HEK293 (cell line): ENCODE results near the gene SUMO1.

ENCODE experiments used
- CTCF ChIA-PET: fragments of 350-600 bp; formaldehyde crosslinking; extraction: SDS; loops from one replicate; lab custom pipeline; 2021; ENCODE audit warnings: antibody characterized with exemption; lab: Yijun Ruan, JAX
- POLR2A ChIA-PET: fragments of 300-600 bp; formaldehyde crosslinking; extraction: SDS; loops from one replicate; lab custom pipeline; 2020; ENCODE audit warnings: antibody characterized with exemption, inconsistent platforms; lab: Yijun Ruan, JAX
- H3K27ac ChIP-seq: fragments of 200-500 bp; sonication (Bioruptor generic); 2 replicates; pipeline ENCODE4 v1.5.1; 2014; ENCODE audit warnings: low read depth, low read length, control low read depth, inconsistent platforms; ENCODE audit errors: extremely low read depth
- H3K36me3 ChIP-seq, 2 experiments: fragments of 200-500 bp in 1 of 2; sonication (Bioruptor generic) in 1 of 2; 1 replicate in 1 of 2; 2 replicates in 1 of 2; pipeline ENCODE4 v1.5.1; 2014 to 2017; ENCODE audit warnings: inconsistent platforms in 2 of 2, low read length in 2 of 2; ENCODE audit not compliant: control insufficient read depth in 2 of 2, insufficient read depth in 1 of 2
- H3K4me1 ChIP-seq: fragments of 200-500 bp; sonication (Bioruptor generic); 2 replicates; pipeline ENCODE4 v1.5.1; 2014; ENCODE audit warnings: mild to moderate bottlenecking, low read length, inconsistent platforms; ENCODE audit not compliant: control insufficient read depth, insufficient read depth
- H3K4me3 ChIP-seq: 2 replicates; pipeline ENCODE4 v1.5.1; 2011; ENCODE audit warnings: low read depth, mild to moderate bottlenecking, control low read depth, low read length, moderate library complexity
- H3K9me3 ChIP-seq: fragments of 200-500 bp; sonication (Bioruptor generic); 2 replicates; pipeline ENCODE4 v1.5.1; 2014; ENCODE audit warnings: low read depth, low read length, inconsistent platforms; ENCODE audit not compliant: control insufficient read depth, insufficient read depth
- ELK4 ChIP-seq: IDR thresholded peaks from 2 replicates; pipeline ENCODE4 v1.6.1; 2011; ENCODE audit warnings: mild to moderate bottlenecking, low read depth, low read length, borderline replicate concordance
- KLF1 ChIP-seq: fragments of 450-650 bp; formaldehyde crosslinking; IDR thresholded peaks from 2 replicates; pipeline ENCODE4 v1.5.1; 2016; ENCODE audit warnings: missing biosample characterization, missing genetic modification characterization
- KLF7 ChIP-seq: fragments of 450-650 bp; formaldehyde crosslinking; IDR thresholded peaks from 2 replicates; pipeline ENCODE4 v1.5.1; 2016; ENCODE audit warnings: missing biosample characterization, missing genetic modification characterization, borderline replicate concordance
- KLF8 ChIP-seq: fragments of 450-650 bp; formaldehyde crosslinking; IDR thresholded peaks from 2 replicates; pipeline ENCODE4 v1.5.1; 2016; ENCODE audit warnings: missing biosample characterization, missing genetic modification characterization
- MYNN ChIP-seq: fragments of 450-650 bp; formaldehyde crosslinking; IDR thresholded peaks from 2 replicates; pipeline ENCODE4 v1.5.1; 2016; ENCODE audit warnings: missing biosample characterization, missing genetic modification characterization, borderline replicate concordance
- OSR2 ChIP-seq: fragments of 450-650 bp; formaldehyde crosslinking; IDR thresholded peaks from 2 replicates; pipeline ENCODE4 v1.5.1; 2016; ENCODE audit warnings: missing biosample characterization, missing genetic modification characterization
- SALL2 ChIP-seq: fragments of 450-650 bp; formaldehyde crosslinking; IDR thresholded peaks from 2 replicates; pipeline ENCODE4 v1.5.0; 2017; ENCODE audit warnings: missing biosample characterization, mild to moderate bottlenecking, missing genetic modification characterization, borderline replicate concordance
- SP2 ChIP-seq: fragments of 450-650 bp; formaldehyde crosslinking; IDR thresholded peaks from 2 replicates; pipeline ENCODE4 v1.5.1; 2016; ENCODE audit warnings: missing biosample characterization, missing genetic modification characterization
- WT1 ChIP-seq: fragments of 450-650 bp; formaldehyde crosslinking; IDR thresholded peaks from 2 replicates; pipeline ENCODE4 v1.5.1; 2016; ENCODE audit warnings: missing biosample characterization, missing genetic modification characterization
- ZNF10 ChIP-seq: fragments of 450-650 bp; formaldehyde crosslinking; IDR thresholded peaks from 2 replicates; pipeline ENCODE4 v1.5.1; 2017; ENCODE audit warnings: missing biosample characterization, missing genetic modification characterization
- ZNF169 ChIP-seq: fragments of 450-650 bp; formaldehyde crosslinking; IDR thresholded peaks from 2 replicates; pipeline ENCODE4 v1.5.1; 2016; ENCODE audit warnings: missing biosample characterization, missing genetic modification characterization
- ZNF175 ChIP-seq: fragments of 450-650 bp; formaldehyde crosslinking; IDR thresholded peaks from 2 replicates; pipeline ENCODE4 v1.5.1; 2016; ENCODE audit warnings: missing biosample characterization, missing genetic modification characterization
- ZNF433 ChIP-seq: fragments of 450-650 bp; formaldehyde crosslinking; IDR thresholded peaks from 2 replicates; pipeline ENCODE4 v1.5.1; 2016; ENCODE audit warnings: missing biosample characterization, missing genetic modification characterization, low read depth
- ZNF558 ChIP-seq: fragments of 450-650 bp; formaldehyde crosslinking; IDR thresholded peaks from 2 replicates; pipeline ENCODE4 v1.5.1; 2016; ENCODE audit warnings: missing biosample characterization, missing genetic modification characterization
- ZNF639 ChIP-seq: fragments of 450-650 bp; formaldehyde crosslinking; IDR thresholded peaks from 2 replicates; pipeline ENCODE4 v1.5.1; 2016; ENCODE audit warnings: missing biosample characterization, missing genetic modification characterization
- ZNF654 ChIP-seq: fragments of 450-650 bp; formaldehyde crosslinking; IDR thresholded peaks from 2 replicates; pipeline ENCODE4 v1.5.1; 2016; ENCODE audit warnings: low read depth, missing biosample characterization, missing genetic modification characterization
- ZNF707 ChIP-seq: fragments of 450-650 bp; formaldehyde crosslinking; IDR thresholded peaks from 2 replicates; pipeline ENCODE4 v1.5.1; 2016; ENCODE audit warnings: missing biosample characterization, missing genetic modification characterization
- ZNF747 ChIP-seq: fragments of 450-650 bp; formaldehyde crosslinking; IDR thresholded peaks from 2 replicates; pipeline ENCODE4 v1.5.1; 2016; ENCODE audit warnings: missing biosample characterization, missing genetic modification characterization
- TF ChIP-seq, protein P1 (sequence below): fragments of 450-650 bp; formaldehyde crosslinking; optimal IDR thresholded peaks from 2 replicates; pipeline ENCODE3; 2016; ENCODE audit warnings: missing biosample characterization, mild to moderate bottlenecking, missing genetic modification characterization
- TF ChIP-seq, protein P2 (sequence below): fragments of 450-650 bp; formaldehyde crosslinking; conservative IDR thresholded peaks from 2 replicates; pipeline ENCODE4 v1.5.1; 2016; ENCODE audit warnings: low read depth, missing biosample characterization, missing genetic modification characterization
- TF ChIP-seq, protein P3 (sequence below): fragments of 450-650 bp; formaldehyde crosslinking; IDR thresholded peaks from 2 replicates; pipeline ENCODE4 v1.5.1; 2016; ENCODE audit warnings: missing biosample characterization, missing genetic modification characterization
- TF ChIP-seq, protein P4 (sequence below): fragments of 450-650 bp; formaldehyde crosslinking; IDR thresholded peaks from 2 replicates; pipeline ENCODE4 v1.5.1; 2017; ENCODE audit warnings: missing biosample characterization, missing genetic modification characterization

SUMO1 gene

GRCh38 chr2:202185156-202185555 lies 53.2 kb downstream of the SUMO1 start:
- H3K4me1 ChIP-seq = peaks cover 4% of the 10 kb centered on the region; the same call in 1 of the 2 replicates
- H3K4me3 ChIP-seq = no peak overlapping the region
- TF ChIP-seq SP2 (tag by site-specific recombination) = no peak
- TF ChIP-seq ZNF433 = no peak
- no peak for TF ChIP-seq ZNF175 (tag by site-specific recombination)
- TF ChIP-seq, protein P1, sequence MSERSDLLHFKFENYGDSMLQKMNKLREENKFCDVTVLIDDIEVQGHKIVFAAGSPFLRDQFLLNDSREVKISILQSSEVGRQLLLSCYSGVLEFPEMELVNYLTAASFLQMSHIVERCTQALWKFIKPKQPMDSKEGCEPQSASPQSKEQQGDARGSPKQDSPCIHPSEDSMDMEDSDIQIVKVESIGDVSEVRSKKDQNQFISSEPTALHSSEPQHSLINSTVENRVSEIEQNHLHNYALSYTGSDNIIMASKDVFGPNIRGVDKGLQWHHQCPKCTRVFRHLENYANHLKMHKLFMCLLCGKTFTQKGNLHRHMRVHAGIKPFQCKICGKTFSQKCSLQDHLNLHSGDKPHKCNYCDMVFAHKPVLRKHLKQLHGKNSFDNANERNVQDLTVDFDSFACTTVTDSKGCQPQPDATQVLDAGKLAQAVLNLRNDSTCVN (tag by site-specific recombination) = no peak
- TF ChIP-seq OSR2 (tag by site-specific recombination) = no peak
- TF ChIP-seq ZNF639 = no peak
- no peak for TF ChIP-seq ELK4
- no peak for TF ChIP-seq MYNN (tag by site-specific recombination)
- no peak for TF ChIP-seq ZNF747 (tag by site-specific recombination)
- TF ChIP-seq SALL2 (tag by site-specific recombination) = no peak
- no peak for TF ChIP-seq KLF1 (tag by site-specific recombination)
- TF ChIP-seq ZNF707 (tag by site-specific recombination) = no peak
- TF ChIP-seq ZNF169 (tag by site-specific recombination) = no peak
- TF ChIP-seq KLF8 (tag by site-specific recombination) = no peak
- TF ChIP-seq, protein P2, sequence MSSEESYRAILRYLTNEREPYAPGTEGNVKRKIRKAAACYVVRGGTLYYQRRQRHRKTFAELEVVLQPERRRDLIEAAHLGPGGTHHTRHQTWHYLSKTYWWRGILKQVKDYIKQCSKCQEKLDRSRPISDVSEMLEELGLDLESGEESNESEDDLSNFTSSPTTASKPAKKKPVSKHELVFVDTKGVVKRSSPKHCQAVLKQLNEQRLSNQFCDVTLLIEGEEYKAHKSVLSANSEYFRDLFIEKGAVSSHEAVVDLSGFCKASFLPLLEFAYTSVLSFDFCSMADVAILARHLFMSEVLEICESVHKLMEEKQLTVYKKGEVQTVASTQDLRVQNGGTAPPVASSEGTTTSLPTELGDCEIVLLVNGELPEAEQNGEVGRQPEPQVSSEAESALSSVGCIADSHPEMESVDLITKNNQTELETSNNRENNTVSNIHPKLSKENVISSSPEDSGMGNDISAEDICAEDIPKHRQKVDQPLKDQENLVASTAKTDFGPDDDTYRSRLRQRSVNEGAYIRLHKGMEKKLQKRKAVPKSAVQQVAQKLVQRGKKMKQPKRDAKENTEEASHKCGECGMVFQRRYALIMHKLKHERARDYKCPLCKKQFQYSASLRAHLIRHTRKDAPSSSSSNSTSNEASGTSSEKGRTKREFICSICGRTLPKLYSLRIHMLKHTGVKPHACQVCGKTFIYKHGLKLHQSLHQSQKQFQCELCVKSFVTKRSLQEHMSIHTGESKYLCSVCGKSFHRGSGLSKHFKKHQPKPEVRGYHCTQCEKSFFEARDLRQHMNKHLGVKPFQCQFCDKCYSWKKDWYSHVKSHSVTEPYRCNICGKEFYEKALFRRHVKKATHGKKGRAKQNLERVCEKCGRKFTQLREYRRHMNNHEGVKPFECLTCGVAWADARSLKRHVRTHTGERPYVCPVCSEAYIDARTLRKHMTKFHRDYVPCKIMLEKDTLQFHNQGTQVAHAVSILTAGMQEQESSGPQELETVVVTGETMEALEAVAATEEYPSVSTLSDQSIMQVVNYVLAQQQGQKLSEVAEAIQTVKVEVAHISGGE (tag by site-specific recombination) = no peak
- TF ChIP-seq ZNF654 (tag by site-specific recombination) = no peak
- TF ChIP-seq KLF7 (tag by site-specific recombination) = no peak
- TF ChIP-seq ZNF558 = no peak
- no peak for TF ChIP-seq WT1 (tag by site-specific recombination)
- no peak for TF ChIP-seq ZNF10
- H3K36me3 ChIP-seq = no peaks in the 10 kb centered on the region
- CTCF ChIA-PET = no interaction called here
- no peaks in the 10 kb centered on the region for H3K9me3 ChIP-seq
- POLR2A ChIA-PET = no interaction called here
- H3K27ac ChIP-seq = no peak overlapping the region

GRCh38 chr2:202184557-202184956 lies 53.8 kb downstream of the SUMO1 start:
- ChIA-PET CTCF (interaction anchor here (0.6 kb wide), 2 partner anchors 325 to 415 kb away, joined by 3 read pairs; no protein-coding TSS in a partner anchor), POLR2A (interaction anchor here (0.8 kb wide), 1 partner anchor 14 kb away, joined by 3 read pairs; no protein-coding TSS in a partner anchor)
- H3K27ac ChIP-seq = no peak overlapping the region
- TF ChIP-seq, protein P3, sequence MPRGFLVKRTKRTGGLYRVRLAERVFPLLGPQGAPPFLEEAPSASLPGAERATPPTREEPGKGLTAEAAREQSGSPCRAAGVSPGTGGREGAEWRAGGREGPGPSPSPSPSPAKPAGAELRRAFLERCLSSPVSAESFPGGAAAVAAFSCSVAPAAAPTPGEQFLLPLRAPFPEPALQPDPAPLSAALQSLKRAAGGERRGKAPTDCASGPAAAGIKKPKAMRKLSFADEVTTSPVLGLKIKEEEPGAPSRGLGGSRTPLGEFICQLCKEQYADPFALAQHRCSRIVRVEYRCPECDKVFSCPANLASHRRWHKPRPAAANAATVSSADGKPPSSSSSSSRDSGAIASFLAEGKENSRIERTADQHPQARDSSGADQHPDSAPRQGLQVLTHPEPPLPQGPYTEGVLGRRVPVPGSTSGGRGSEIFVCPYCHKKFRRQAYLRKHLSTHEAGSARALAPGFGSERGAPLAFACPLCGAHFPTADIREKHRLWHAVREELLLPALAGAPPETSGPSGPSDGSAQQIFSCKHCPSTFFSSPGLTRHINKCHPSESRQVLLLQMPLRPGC (tag by site-specific recombination) = no peak
- TF ChIP-seq, protein P4, sequence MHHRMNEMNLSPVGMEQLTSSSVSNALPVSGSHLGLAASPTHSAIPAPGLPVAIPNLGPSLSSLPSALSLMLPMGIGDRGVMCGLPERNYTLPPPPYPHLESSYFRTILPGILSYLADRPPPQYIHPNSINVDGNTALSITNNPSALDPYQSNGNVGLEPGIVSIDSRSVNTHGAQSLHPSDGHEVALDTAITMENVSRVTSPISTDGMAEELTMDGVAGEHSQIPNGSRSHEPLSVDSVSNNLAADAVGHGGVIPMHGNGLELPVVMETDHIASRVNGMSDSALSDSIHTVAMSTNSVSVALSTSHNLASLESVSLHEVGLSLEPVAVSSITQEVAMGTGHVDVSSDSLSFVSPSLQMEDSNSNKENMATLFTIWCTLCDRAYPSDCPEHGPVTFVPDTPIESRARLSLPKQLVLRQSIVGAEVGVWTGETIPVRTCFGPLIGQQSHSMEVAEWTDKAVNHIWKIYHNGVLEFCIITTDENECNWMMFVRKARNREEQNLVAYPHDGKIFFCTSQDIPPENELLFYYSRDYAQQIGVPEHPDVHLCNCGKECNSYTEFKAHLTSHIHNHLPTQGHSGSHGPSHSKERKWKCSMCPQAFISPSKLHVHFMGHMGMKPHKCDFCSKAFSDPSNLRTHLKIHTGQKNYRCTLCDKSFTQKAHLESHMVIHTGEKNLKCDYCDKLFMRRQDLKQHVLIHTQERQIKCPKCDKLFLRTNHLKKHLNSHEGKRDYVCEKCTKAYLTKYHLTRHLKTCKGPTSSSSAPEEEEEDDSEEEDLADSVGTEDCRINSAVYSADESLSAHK (tag by site-specific recombination) = no peak
- TF ChIP-seq, all 188 proteins: peak for 0
- H3K4me3 ChIP-seq = no peak overlapping the region
- H3K9me3 ChIP-seq = no peaks in the 10 kb centered on the region
- peaks cover 4% of the 10 kb centered on the region; the same call in 1 of the 2 replicates for H3K4me1 ChIP-seq
- H3K36me3 ChIP-seq = no peaks in the 10 kb centered on the region
